IMR-90 (cell line): Measurements from ENCODE around the gene PPP1R8.

Experiments
- BHLHE40 ChIP-seq: fragments of 150-350 bp; IDR thresholded peaks from 2 replicates; pipeline ENCODE4 v1.6.1; 2016; ENCODE audit warnings: mild to moderate bottlenecking, low read depth, low read length
- FOS ChIP-seq: fragments of 150-350 bp; IDR thresholded peaks from 2 replicates; pipeline ENCODE4 v1.6.1; 2016; ENCODE audit warnings: low read depth, low read length
- MAFK ChIP-seq: IDR thresholded peaks from 2 replicates; pipeline ENCODE4 v1.6.1; 2012; ENCODE audit warnings: low read depth, low read length, improper control_type of control experiment
- MXI1 ChIP-seq: IDR thresholded peaks from 2 replicates; pipeline ENCODE4 v1.6.1; 2012; ENCODE audit warnings: low read depth, mild to moderate bottlenecking, low read length, moderate library complexity, borderline replicate concordance
- NFE2L2 ChIP-seq: fragments of 150-350 bp; IDR thresholded peaks from 2 replicates; pipeline ENCODE4 v1.6.1; 2016; ENCODE audit warnings: low read depth, mild to moderate bottlenecking, low read length
- POLR2A ChIP-seq: IDR thresholded peaks from 2 replicates; pipeline ENCODE4 v1.6.1; 2012; ENCODE audit warnings: mild to moderate bottlenecking, low read depth, low read length
- RCOR1 ChIP-seq: IDR thresholded peaks from 2 replicates; pipeline ENCODE4 v1.6.1; 2012; ENCODE audit warnings: mild to moderate bottlenecking, low read length, improper control_type of control experiment; ENCODE audit not compliant: insufficient replicate concordance
- SMC3 ChIP-seq: fragments of 150-350 bp; IDR thresholded peaks from 2 replicates; pipeline ENCODE4 v1.6.1; 2016; ENCODE audit warnings: low read depth, mild to moderate bottlenecking, antibody characterized with exemption, low read length, moderate library complexity
- TF ChIP-seq, protein P1 (sequence below): fragments of 150-350 bp; IDR thresholded peaks from 2 replicates; pipeline ENCODE4 v1.6.1; 2017; ENCODE audit warnings: mild to moderate bottlenecking, antibody characterized with exemption, low read length, low read depth
- TF ChIP-seq, protein P2 (sequence below): conservative IDR thresholded peaks from 2 replicates; pipeline ENCODE4 v1.5.1; 2012; ENCODE audit warnings: mild to moderate bottlenecking, low read depth, low read length, improper control_type of control experiment
- TF ChIP-seq, protein P3 (sequence below): fragments of 150-350 bp; IDR thresholded peaks from 2 replicates; pipeline ENCODE4 v1.6.1; 2016; ENCODE audit warnings: low read depth, mild to moderate bottlenecking, low read length, moderate library complexity, borderline replicate concordance

DNA sequence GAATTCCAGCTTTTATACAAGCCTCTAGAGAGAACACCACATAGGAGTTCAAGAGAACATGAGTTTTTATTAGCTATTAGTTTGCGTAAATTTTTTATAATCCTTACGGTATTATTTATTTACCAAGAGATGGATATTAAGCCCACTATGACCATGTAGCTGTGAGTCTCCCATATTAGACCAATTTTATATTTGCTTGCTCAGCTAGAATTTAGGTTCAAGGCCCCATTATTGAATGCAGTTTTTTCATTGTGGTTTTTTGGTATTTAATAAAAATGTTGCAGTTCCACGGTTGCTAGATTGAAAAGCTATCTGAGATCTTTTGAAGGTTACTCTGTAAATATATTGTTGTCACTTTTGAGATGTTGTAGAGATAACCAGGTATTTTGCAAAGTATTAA lies 2.9 kb downstream of the PPP1R8 start:
- TF ChIP-seq, protein P1, sequence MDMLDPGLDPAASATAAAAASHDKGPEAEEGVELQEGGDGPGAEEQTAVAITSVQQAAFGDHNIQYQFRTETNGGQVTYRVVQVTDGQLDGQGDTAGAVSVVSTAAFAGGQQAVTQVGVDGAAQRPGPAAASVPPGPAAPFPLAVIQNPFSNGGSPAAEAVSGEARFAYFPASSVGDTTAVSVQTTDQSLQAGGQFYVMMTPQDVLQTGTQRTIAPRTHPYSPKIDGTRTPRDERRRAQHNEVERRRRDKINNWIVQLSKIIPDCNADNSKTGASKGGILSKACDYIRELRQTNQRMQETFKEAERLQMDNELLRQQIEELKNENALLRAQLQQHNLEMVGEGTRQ: no peak
- TF ChIP-seq, protein P2, sequence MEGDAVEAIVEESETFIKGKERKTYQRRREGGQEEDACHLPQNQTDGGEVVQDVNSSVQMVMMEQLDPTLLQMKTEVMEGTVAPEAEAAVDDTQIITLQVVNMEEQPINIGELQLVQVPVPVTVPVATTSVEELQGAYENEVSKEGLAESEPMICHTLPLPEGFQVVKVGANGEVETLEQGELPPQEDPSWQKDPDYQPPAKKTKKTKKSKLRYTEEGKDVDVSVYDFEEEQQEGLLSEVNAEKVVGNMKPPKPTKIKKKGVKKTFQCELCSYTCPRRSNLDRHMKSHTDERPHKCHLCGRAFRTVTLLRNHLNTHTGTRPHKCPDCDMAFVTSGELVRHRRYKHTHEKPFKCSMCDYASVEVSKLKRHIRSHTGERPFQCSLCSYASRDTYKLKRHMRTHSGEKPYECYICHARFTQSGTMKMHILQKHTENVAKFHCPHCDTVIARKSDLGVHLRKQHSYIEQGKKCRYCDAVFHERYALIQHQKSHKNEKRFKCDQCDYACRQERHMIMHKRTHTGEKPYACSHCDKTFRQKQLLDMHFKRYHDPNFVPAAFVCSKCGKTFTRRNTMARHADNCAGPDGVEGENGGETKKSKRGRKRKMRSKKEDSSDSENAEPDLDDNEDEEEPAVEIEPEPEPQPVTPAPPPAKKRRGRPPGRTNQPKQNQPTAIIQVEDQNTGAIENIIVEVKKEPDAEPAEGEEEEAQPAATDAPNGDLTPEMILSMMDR: no peak
- TF ChIP-seq POLR2A (no peak), NFE2L2 (no peak), MXI1 (no peak), FOS (no peak), MAFK (peak; percentile 63), BHLHE40 (no peak), RCOR1 (no peak), SMC3 (no peak)
- TF ChIP-seq, protein P3, sequence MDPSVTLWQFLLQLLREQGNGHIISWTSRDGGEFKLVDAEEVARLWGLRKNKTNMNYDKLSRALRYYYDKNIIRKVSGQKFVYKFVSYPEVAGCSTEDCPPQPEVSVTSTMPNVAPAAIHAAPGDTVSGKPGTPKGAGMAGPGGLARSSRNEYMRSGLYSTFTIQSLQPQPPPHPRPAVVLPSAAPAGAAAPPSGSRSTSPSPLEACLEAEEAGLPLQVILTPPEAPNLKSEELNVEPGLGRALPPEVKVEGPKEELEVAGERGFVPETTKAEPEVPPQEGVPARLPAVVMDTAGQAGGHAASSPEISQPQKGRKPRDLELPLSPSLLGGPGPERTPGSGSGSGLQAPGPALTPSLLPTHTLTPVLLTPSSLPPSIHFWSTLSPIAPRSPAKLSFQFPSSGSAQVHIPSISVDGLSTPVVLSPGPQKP: no peak
